ENCODE results near the gene ADM.
"Not testable (repeated sequence)": the region's sequence is repeated elsewhere in the genome, so short reads cannot be mapped to it uniquely, and the experiment has no call there.

The ADM gene

GRCh38 chr11:10304495-10305261 lies at the start of gene ADM:
Gene ADM (plus strand): TSS chr11:10305073. CDS start chr11:10305701, 628 bp downstream.
- peak; percentile 86 for DNase-seq

GRCh38 chr11:10255388-10256125 lies 49.3 kb upstream of the ADM start:
- DNase-seq, result no peak

- no peak for DNase-seq
These were observed 47.4 kb upstream of the ADM start for GRCh38 chr11:10257478-10257877.

- no peak for DNase-seq
These were observed 43.1 kb upstream of the ADM start for GRCh38 chr11:10261821-10262220.

GRCh38 chr11:10263929-10264328 lies 40.9 kb upstream of the ADM start:
- DNase-seq, result no peak

- DNase-seq, result not testable (repeated sequence)
These were observed 40.2 kb upstream of the ADM start for GRCh38 chr11:10264716-10265115.

- no peak for DNase-seq
These were observed 38.9 kb upstream of the ADM start for GRCh38 chr11:10265936-10266335.

GRCh38 chr11:10267821-10268220 lies 37.1 kb upstream of the ADM start:
- DNase-seq, result no peak

GRCh38 chr11:10268746-10269488 lies 36.0 kb upstream of the ADM start:
- no peak for DNase-seq

- DNase-seq, result no peak
These were observed 32.7 kb upstream of the ADM start for GRCh38 chr11:10272132-10272531.

- DNase-seq, result no peak
These were observed 31.1 kb upstream of the ADM start for GRCh38 chr11:10273738-10274137.

GRCh38 chr11:10274726-10275125 lies 30.1 kb upstream of the ADM start:
- no peak for DNase-seq

- no peak for DNase-seq
These were observed 29.2 kb upstream of the ADM start for GRCh38 chr11:10275714-10276113.

- DNase-seq, result no peak
These were observed 22.8 kb upstream of the ADM start for GRCh38 chr11:10282117-10282516.

GRCh38 chr11:10283991-10284390 lies 20.9 kb upstream of the ADM start:
- no peak for DNase-seq

GRCh38 chr11:10285148-10285802 lies 19.6 kb upstream of the ADM start:
- DNase-seq, result no peak

- no peak for DNase-seq
These were observed 17.7 kb upstream of the ADM start for GRCh38 chr11:10287140-10287539.

- DNase-seq, result no peak
These were observed 16.8 kb upstream of the ADM start for GRCh38 chr11:10287766-10288715.

GRCh38 chr11:10288881-10289764 lies 15.8 kb upstream of the ADM start:
- no peak for DNase-seq

GRCh38 chr11:10289765-10290380 lies 15.0 kb upstream of the ADM start:
- DNase-seq, result no peak

All from eye (tissue), 1 donor.